ENCODE data around the gene COA5. TPM values are rescaled to one million over a fixed set of nuclear protein-coding genes. Genes with fewer than 3 reads are reported as not detected.

COA5 gene
- total RNA-seq, 4 donors from 2014 or later, result 17.6 to 40.0 (median 21.6) TPM

DNA sequence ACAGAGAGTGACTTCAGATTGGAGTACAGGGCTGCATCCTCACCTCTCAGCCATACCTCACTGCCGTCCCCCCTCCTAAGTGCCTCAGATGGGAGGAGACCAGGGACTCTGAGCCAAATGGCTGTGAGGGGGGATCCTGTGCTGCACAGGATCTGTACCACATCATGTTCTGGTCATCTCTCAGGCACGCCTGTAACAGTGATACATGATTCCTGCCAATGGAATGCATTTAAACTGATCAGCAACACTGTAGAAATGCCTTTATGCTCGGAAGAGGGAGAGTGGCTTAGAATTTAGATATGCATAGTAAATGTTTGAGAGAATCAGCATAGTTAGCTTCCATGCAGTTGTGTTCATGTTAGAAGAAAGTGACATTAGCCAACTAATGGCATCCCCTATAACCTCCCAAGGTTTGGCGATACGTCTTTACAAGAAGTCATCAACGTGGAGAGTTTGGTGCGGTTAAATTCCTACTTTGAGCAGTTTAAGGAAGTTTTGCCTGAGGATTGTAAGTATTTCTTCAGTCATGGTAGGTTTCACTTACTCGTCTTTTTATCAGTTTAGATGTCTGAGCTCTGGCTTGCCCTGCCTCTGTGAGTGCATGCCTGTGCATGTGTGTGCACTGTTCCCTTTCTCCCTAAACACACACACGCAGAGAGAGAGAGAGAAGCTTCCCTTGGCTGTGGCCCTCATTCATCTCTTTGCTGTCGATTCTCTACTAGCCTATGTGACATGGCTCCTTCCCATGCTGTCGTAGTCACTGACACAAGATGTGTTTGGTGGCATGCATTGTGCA, 40.0 kb downstream of the COA5 start:
- TF ChIP-seq CTCF (IDR thresholded peaks at IDR 0.05), result no peak

DNA sequence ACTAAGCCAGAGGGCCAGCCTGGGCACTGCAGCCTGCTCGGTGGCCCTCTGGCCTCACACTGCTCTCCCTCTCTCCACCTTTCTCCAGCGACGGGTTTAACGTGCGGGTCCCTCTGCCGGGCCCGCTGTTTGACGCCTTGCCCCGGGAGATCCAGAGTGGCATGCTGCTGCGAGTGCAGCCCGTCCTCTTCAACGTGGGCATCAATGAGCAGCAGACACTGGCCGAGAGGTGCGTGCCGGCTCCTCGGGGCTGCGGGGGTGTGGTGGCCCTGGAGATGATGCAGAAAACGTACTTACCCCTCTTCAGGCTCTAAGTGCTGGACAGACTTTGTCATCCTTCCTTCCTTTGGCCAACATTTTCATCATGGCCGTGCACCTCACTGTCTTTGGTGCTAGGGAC, 42.4 kb downstream of the COA5 start:
- no peak for DNase-seq (ENCODE audit: low spot score)
- ATAC-seq (ENCODE audit: low FRiP score), result no peak

More for the DNA sequence above, 40.0 kb downstream of the COA5 start:
- ATAC-seq (ENCODE audit: low FRiP score), result no peak
- no peak for DNase-seq (ENCODE audit: low spot score)

DNA sequence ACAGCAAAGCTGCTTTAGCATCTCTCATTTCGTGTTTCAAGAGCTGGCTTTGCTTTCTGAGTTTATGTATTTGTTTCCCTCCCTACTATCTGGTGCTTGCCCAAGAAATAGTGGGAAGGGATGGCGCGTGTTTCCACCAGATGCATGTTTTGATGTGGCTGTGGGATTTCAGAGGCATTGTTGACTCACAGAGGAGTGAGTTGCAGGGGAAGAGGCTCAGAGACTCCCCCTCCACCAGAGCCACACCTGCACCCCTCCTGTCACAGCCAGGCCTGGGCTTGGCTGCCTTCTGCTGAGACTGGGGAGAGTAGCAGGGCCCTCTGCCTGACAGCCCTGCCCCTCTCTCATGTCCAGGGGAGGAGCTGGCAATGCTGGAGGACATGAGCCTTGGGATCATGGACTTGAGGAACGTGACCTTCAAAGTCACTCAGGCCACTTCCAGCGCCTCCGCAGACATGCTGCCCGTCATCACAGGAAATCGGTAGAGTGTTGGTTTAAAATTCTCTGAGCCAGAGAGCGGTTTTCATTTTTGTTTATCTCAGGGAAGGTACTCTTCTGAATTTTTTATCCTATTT, 42.9 kb downstream of the COA5 start:
- TF ChIP-seq CTCF (IDR thresholded peaks at IDR 0.05), result no peak
- DNase-seq (ENCODE audit: low spot score) (no peak), ATAC-seq (ENCODE audit: low FRiP score) (no peak)

More for the DNA sequence above, 42.4 kb downstream of the COA5 start:
- no peak for TF ChIP-seq CTCF (IDR thresholded peaks at IDR 0.05)

DNA sequence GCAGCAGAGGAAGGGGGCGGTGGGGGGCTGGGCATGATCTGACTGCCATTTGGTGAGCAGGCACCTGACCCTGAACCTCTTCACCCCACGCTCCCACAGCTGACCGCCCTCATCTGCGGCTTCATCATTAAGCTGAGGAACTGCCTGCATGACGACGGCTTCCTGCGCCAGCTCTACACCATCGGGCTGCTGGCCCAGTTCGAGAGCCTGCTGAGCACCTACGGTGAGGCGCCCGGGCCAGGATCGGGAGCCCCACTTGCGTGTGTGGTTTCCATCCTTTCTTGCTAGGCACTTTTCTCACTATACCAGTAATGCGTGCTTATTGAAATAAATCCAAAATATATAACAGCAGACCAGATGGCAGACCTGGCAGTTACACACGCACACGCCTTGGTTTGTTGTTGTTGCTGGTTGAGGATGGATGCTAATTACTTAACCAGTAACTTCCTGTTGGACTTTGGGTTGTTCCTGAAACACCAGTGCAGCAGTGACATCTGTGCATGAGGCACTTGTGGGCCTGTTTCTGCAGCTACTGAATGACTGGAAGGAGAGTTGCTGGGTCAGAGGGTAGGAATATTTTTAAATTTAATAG, 43.7 kb downstream of the COA5 start:
- DNase-seq (ENCODE audit: low spot score) (no peak), ATAC-seq (ENCODE audit: low FRiP score) (no peak)
- no peak for TF ChIP-seq CTCF (IDR thresholded peaks at IDR 0.05)

GRCh38 chr2:98563394-98563793, 44.9 kb downstream of the COA5 start:
- DNase-seq (ENCODE audit: low spot score), result no peak
- TF ChIP-seq CTCF (IDR thresholded peaks at IDR 0.05), result no peak
- no peak for ATAC-seq (ENCODE audit: low FRiP score)

DNA sequence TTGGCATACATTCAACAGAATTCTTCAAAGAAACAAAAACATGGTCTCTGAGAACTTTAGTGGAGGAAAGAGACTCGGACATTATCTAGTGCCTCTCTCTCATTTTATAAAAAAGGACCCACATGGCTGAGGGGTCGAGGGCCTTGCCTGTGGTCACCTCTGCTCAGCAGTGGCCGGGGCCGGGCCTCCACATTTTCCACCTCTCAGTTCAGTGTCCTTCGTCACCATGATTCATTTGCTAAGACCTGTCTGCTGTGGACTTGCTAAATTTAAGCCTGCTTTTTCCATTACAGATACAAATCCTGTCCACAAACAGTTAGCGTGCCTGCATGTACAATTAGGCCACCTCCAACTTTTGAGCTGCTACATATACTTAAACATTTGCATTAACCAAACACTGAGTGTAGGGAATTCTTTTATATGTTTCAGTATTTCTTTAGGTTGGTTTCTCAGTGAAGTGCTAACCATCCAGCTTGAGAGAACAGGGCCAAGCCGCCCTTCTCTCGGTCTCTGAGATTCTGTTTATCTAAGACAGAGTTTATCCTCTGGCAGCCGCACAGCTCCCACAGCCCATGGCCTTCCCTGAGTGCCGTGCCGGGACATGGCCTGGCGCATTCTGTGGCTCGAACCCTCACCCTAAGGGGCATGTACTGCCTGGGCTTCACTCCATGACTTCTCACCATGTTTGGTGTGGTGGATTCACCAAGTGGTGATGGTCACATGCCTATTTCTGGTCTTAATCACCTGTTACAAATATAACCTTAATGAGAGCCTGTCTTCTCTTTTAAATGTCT, 46.2 kb downstream of the COA5 start:
- DNase-seq (ENCODE audit: low spot score), result no peak
- no peak for TF ChIP-seq CTCF (IDR thresholded peaks at IDR 0.05)
- ATAC-seq (ENCODE audit: low FRiP score), result no peak

Data from omental fat pad (tissue), 4 donors.